Choroid plexus epithelial cell (primary cell): ENCODE measurements around the gene FNDC10.

Source experiments
- DNase-seq: peaks from one replicate; pipeline ENCODE4 v3.0.0-alpha.2; 2010; ENCODE audit warnings: low read depth
- H3K4me3 ChIP-seq: 2 replicates; pipeline ENCODE4 v1.5.1; 2011; ENCODE audit warnings: low read depth, mild to moderate bottlenecking, control low read depth, low read length, moderate library complexity
- TF ChIP-seq, protein P1 (sequence below): conservative IDR thresholded peaks from 2 replicates; pipeline ENCODE4 v1.5.1; 2011; ENCODE audit warnings: low read depth, mild to moderate bottlenecking, control low read depth, inconsistent platforms, low read length, moderate library complexity

Gene FNDC10

DNA sequence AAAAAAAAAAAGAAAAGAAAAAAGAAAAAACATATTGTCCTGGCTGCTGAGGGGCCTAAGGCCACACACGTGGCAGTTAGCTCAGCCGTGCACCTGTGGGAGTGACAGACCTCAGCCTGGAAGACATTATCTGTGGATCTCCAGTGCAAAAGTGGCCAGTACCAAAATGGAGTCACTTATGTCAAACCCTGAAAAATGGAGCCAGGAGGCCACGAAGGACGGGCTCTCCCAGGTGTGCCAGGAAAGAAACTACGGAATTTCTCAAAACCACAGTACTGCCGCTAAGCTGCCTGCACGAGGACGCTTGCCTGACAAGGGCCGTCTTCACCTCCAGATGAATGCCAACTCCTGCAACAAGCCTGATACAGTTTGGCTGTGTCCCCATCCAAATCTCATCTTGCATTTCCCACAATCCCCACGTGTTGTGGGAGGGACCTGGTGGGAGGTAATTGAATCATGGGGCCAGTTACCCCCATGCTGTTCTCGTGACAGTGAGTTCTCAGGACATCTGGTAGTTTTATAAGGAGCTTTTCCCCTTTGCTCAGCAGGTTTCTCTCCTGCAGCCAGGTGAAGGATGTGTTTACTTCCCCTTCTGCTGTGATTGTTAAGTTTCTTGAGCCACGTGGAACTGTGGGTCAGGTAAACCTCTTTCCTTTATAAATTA lies 10.0 kb upstream of the FNDC10 start:
- DNase-seq = no peak
- no peak overlapping the region for H3K4me3 ChIP-seq
- TF ChIP-seq, protein P1, sequence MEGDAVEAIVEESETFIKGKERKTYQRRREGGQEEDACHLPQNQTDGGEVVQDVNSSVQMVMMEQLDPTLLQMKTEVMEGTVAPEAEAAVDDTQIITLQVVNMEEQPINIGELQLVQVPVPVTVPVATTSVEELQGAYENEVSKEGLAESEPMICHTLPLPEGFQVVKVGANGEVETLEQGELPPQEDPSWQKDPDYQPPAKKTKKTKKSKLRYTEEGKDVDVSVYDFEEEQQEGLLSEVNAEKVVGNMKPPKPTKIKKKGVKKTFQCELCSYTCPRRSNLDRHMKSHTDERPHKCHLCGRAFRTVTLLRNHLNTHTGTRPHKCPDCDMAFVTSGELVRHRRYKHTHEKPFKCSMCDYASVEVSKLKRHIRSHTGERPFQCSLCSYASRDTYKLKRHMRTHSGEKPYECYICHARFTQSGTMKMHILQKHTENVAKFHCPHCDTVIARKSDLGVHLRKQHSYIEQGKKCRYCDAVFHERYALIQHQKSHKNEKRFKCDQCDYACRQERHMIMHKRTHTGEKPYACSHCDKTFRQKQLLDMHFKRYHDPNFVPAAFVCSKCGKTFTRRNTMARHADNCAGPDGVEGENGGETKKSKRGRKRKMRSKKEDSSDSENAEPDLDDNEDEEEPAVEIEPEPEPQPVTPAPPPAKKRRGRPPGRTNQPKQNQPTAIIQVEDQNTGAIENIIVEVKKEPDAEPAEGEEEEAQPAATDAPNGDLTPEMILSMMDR = no peak

DNA sequence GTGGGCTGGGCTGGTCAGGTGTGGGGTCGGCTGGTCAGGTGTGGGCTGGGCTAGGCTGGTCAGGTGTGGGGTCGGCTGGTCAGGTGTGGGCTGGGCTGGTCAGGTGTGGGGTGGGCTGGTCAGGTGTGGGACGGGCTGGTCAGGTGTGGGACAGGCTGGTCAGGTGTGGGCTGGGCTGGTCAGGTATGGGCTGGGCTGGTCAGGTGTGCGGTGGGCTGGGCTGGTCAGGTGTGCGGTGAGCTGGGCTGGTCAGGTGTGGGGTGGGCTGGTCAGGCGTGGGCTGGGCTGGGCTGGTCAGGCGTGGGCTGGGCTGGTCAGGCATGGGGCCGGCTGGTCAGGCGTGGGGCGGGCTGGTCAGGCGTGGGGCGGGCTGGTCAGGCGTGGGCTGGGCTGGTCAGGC lies 6.3 kb upstream of the FNDC10 start:
- TF ChIP-seq, protein P1 = no peak

DNA sequence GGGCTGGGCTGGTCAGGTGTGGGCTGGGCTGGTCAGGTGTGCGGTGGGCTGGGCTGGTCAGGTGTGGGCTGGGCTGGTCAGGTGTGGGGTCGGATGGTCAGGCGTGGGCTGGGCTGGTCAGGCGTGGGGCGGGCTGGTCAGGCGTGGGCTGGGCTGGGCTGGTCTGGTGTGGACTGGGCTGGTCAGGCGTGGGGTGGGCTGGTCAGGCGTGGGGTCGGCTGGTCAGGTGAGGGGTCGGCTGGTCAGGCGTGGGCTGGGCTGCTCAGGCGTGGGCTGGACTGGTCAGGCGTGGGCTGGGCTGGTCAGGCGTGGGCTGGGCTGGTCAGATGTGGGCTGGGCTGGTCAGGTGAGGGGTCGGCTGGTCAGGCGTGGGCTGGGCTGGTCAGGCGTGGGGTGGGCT lies 5.8 kb upstream of the FNDC10 start:
- TF ChIP-seq, protein P1 = no peak
- no peak for DNase-seq

More for the DNA sequence above, 6.3 kb upstream of the FNDC10 start:
- no peak for DNase-seq
- H3K4me3 ChIP-seq = no peak overlapping the region

DNA sequence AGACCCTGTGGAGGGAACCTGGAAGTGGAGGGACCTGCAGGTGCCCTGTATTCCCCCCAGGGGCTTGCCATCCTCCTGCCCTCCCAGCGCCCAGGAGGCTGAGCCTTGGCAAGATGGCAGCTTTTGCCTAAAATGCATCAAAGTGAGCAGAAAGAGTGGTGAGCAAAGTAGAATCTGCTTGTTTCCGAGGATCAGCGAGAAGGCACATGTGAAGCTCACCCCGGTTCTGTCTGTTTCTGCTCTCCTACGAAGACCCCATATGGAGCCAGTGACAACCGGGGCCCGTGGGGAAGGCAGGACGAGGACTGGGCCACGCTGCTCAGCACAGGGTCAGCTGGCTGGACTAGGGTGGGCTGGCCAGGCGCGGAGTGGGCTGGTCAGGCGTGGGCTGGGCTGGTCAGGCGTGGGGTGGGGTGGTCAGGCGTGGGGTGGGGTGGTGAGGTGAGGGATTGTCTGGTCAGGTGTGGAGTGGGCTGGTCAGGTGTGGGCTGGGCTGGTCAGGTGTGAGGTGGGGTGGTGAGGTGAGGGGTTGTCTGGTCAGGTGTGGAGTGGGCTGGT lies 5.2 kb upstream of the FNDC10 start:
- DNase-seq = no peak
- H3K4me3 ChIP-seq = no peak overlapping the region
- TF ChIP-seq, protein P1 = no peak

More for the DNA sequence above, 5.8 kb upstream of the FNDC10 start:
- H3K4me3 ChIP-seq = no peak overlapping the region

DNA sequence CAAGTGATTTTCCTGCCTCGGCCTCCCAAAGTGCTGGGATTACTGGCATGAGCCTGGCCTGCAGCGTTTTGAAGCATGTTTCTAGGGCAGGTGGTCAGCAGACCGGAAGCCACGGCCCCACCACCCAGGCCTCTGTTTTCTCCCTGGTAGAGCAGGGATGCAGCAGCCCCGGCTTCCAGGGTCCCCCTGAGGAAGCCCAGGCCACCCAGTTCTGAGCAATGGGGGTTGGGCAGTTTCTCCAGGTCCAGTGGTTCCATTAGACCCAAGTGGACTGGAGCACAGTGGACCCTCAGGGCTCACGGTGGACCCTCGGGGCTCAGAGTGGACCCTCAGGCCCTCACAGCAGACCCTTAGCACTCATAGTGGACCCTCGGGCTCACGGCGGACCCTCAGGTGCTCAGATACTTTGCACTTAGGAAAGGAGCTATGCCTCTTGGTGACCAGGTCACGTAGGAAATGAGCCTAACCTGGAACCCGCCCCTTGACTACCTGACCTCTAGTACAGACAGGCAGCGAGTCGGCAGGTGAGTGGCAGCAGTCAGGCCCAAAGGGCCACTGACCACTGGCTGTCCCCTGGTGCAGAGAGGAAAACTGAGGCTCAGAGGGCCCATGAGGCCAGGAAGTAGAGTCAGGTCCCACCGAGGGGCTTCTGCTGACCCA lies 4.6 kb upstream of the FNDC10 start:
- no peak overlapping the region for H3K4me3 ChIP-seq
- no peak for DNase-seq
- TF ChIP-seq, protein P1 = no peak

DNA sequence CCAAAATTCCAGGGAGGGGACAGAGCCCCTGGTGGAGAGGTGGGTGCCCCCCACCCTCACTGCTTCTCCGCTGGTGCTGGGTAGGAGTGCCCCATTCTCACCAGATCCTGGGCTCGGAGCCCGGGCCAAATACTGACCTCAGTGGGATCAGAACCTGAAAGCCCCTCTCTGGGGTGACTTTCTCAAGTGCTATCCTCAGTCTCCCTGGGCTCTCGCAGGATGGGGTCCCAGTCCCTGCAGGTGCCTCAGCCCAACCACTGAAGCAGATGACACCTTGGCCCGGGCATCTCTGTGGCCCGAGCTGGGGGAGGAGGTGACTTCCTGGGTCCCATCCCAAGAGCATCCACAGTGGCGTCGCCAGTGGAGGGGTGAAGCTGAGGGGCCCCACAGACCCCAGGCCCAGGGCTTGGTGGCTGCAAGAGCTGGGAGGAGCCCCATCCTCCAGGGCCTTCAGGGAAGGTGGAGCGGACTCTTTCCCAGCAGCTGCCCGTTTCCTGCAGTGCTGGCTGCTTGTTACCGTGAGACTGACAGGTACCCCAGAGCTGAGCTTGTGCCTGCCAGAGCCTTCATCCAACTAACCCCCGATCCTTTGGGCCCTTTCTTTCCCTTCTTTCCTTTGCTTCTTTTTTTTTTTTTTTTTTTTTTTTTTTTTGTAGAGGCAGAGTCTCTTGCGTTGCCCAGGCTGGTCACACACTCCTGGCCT lies 3.9 kb upstream of the FNDC10 start:
- no peak overlapping the region for H3K4me3 ChIP-seq
- no peak for DNase-seq
- TF ChIP-seq, protein P1 = no peak
